AG09309 (cell line): ENCODE data around the gene DTX3L.
A peak's percentile ranks its signal among the peaks of the same experiment; 100 is the strongest.

Experiments used
- DNase-seq: peaks from one replicate; pipeline ENCODE4 v3.0.0-alpha.2; 2010; ENCODE audit warnings: low read depth
- H3K4me3 ChIP-seq: 2 replicates; pipeline ENCODE4 v1.5.1; 2011; ENCODE audit warnings: mild to moderate bottlenecking, low read depth, low read length, moderate library complexity; ENCODE audit not compliant: control insufficient read depth
- TF ChIP-seq, protein P1 (sequence below): IDR thresholded peaks from 2 replicates; pipeline ENCODE4 v1.5.1; 2011; ENCODE audit warnings: mild to moderate bottlenecking, low read depth, low read length, inconsistent platforms; ENCODE audit not compliant: insufficient read depth, control insufficient read depth; ENCODE audit errors: missing control alignments

The DTX3L gene

DNA sequence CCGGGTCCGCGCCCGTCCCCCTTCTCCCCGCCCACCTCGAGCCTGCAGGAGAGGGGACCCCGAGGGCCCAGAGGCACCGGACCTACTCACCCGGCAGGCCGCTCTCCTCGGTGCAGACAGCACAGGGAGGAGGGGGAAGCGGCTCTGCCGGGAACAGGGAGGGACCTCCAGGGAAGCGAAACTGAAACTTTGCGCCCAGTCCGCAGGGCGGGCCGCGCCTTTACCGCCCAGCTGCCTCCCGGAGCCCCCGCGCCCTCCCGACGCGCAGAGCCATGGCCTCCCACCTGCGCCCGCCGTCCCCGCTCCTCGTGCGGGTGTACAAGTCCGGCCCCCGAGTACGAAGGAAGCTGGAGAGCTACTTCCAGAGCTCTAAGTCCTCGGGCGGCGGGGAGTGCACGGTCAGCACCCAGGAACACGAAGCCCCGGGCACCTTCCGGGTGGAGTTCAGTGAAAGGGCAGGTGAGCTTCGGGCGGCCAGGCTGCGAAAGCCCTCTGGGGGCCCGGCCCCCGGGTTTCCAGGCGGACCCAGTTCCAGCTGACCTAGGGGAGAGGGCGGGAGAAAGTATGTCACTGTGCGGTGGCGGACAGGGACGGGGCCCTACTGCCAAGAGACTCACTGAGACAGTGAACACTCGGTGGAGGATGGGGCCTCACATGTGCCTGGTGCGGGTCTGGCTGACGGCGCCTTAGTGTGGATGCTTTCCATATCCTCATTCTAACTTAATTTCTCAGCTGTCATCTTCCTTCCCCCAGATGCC lies at the start of gene DTX3L, which contains the start of gene PARP9:
Gene DTX3L, plus strand, starts transcription at position 184 of the 758 bp plus-strand sequence. Its CDS starts 89 bp downstream, at position 273.
Gene PARP9, minus strand, starts transcription at position 146 of the 758 bp plus-strand sequence. CDS start 4,680 bp downstream, outside the sequence.
- TF ChIP-seq, protein P1, sequence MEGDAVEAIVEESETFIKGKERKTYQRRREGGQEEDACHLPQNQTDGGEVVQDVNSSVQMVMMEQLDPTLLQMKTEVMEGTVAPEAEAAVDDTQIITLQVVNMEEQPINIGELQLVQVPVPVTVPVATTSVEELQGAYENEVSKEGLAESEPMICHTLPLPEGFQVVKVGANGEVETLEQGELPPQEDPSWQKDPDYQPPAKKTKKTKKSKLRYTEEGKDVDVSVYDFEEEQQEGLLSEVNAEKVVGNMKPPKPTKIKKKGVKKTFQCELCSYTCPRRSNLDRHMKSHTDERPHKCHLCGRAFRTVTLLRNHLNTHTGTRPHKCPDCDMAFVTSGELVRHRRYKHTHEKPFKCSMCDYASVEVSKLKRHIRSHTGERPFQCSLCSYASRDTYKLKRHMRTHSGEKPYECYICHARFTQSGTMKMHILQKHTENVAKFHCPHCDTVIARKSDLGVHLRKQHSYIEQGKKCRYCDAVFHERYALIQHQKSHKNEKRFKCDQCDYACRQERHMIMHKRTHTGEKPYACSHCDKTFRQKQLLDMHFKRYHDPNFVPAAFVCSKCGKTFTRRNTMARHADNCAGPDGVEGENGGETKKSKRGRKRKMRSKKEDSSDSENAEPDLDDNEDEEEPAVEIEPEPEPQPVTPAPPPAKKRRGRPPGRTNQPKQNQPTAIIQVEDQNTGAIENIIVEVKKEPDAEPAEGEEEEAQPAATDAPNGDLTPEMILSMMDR, result no peak
- peak; percentile 43 for DNase-seq
- H3K4me3 ChIP-seq, result peak within 1 kb of the TSS; percentile 96

DNA sequence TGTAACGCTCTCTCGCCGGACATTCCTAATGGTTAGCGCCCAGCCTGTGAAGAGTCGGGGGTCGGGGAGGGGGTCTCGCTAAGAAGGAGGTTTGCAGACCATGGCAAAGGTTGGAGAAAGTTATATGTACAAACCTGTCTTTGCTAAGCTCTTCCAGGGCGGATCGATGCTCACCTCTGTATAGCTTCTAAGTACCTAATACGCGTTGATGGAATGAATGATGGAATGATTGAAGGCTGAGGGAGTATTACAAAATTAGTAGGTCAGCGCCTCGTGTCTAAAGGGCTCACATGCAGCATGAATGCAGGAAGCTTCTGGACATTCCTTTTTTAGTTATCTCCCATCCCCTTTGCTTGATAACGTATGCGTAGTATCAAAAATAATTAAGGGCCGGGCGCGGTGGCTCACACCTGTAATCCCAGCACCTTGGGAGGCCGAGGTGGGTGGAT lies 49.1 kb upstream of the DTX3L start:
- no peak for DNase-seq
- H3K4me3 ChIP-seq, result peak overlapping the region; percentile 72
- TF ChIP-seq, protein P1, result no peak

DNA sequence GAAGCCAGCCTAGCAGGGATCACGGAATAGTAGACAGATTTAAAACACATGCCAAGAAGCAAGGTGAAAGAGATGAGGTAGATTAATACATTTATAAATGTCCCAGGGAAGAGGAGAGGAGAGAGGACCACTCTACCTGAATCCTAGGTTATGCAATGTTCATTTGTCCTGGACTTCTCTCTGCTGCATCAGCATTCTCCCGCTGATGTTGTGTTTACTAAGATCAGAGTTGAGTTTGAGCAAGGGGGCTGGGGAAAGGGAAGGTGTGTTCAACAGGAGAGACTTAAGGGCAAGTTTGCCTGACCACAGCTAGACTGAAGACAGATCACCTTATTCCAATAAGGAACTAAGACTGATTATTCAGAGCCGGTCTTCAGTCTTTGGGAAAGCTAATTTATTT lies 48.3 kb upstream of the DTX3L start:
- TF ChIP-seq, protein P1, result no peak
- no peak for DNase-seq

DNA sequence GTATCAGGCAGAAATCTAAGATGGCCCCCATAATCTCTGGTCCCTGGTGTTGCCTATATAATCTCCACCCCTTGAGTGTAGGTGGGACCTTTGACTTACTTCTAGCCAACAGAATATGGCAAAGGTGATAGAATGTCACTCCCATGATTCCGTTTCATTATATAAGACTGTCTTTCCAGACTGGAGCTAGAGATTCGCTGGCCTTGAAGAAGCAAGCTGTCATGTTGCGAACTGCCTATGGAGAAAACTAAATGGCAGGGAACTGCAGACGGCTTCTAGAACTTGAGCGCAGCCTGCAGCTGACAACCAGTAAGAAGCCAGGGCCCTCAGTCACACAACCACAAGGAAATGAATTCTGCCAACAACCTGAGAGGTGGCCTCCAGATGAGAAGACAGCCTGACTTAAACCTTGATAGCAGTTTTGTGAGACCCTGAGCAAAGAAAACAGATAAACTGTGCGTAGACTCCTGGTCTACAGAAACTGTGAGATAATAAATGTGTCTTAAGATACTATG lies 47.2 kb upstream of the DTX3L start:
- no peak overlapping the region for H3K4me3 ChIP-seq
- TF ChIP-seq, protein P1, result no peak
- DNase-seq, result no peak

More for the DNA sequence above, 48.3 kb upstream of the DTX3L start:
- H3K4me3 ChIP-seq, result no peak overlapping the region

DNA sequence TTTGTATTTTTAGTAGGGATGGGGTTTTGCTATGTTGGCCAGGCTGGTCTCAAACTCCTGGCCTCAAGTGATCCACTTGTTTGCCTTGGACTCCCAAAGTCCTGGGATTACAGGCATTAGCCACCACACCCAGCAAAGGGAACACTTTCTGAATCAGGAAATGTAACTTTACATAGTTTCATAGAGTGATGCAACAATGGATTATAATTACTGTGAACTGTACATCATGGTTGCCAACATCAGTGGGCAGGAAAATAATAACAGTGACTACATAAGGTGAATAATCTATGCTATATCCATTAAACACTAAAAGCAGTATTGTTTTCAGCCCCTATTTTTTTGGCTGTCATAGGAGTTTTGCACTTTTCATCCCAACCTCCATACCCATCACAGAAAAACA lies 44.4 kb upstream of the DTX3L start:
- H3K4me3 ChIP-seq, result no peak overlapping the region
- DNase-seq, result no peak
- TF ChIP-seq, protein P1, result no peak

DNA sequence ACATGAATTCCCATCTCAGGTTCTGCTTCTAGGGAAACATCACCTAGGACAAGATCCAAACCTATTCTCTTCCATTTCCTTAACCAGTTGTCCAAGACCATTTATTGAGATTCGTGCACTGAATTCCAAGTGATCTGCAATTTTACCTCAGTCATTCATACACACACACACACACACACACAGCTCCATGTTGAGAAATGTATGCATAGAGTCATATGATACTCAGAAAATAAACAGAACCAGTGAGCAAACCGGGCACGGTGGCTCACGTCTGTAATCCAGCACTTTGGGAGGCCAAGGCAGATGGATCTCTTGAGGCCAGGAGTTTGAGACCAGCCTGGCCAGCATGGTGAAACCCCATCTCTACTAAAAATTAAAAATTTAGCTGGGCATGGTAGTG lies 43.3 kb upstream of the DTX3L start:
- TF ChIP-seq, protein P1, result no peak
- no peak overlapping the region for H3K4me3 ChIP-seq
- DNase-seq, result no peak

DNA sequence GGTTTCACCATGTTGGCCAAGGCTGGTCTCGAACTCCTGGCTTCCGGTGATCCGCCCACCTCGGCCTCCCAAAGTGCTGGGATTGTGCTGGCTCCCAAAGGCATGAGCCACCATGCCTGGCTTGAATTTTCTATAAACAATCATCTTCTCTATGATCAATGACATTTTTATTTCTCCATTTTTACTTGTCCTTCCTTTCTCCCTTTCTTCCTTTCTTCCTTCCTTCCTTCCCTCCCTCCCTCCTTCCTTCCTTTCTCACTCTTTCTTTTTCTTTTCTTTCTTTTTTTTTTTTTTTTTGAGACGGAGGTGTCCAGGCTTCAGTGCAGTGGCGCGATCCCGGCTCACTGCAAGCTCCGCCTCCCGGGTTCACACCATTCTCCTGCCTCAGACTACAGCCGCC lies 40.8 kb upstream of the DTX3L start:
- DNase-seq, result no peak
- TF ChIP-seq, protein P1, result no peak
- H3K4me3 ChIP-seq, result no peak overlapping the region
